Stimulated activated CD4-positive, alpha-beta T cell treated with anti-CD3 and anti-CD28 coated beads, Interleukin-1b, Interleukin-23, amount 100 ng/mL, for 1 hour (primary cell): ENCODE results near the gene GOLGA6C.
"Not testable (repeated sequence)": the region's sequence is repeated elsewhere in the genome, so short reads cannot be mapped to it uniquely, and the experiment has no call there.

ENCODE experiments used
- DNase-seq, 2 donors: peaks; one replicate each; pipeline ENCODE4 v3.0.0-alpha.2; 2020; ENCODE audit warnings: low read depth in 2 of 2

GOLGA6C gene

DNA sequence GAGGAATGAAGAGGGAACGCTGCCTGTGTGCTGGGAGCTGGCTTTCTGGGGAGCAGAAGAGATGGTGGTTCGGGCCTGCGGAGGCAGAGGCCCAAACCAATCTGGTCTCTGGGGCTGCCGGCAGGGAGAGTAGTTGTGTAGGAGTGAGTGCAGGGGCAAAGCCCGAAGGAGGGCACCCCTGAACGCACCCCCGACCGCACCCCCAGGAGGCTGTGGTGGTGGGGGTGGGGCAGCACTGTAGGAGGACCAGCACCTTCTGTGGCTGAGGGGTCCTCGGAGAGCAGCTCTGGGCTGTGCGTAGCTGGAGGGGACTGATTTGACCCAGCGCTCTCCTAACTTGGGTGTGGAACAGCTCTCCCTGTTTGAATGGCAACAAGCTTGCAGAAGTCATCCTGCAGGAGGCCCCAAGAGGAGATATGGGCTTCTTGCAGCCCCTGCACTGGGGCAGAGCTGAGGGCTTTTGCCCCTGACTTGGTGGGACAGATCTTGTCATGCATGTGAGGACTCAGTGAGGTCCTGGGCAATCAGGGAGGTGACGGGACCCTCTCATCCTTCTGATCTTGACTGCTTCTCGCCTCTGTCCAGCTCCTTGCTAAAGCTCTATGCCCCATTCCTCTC lies 30.4 kb upstream of the GOLGA6C start:
- no peak for DNase-seq

DNA sequence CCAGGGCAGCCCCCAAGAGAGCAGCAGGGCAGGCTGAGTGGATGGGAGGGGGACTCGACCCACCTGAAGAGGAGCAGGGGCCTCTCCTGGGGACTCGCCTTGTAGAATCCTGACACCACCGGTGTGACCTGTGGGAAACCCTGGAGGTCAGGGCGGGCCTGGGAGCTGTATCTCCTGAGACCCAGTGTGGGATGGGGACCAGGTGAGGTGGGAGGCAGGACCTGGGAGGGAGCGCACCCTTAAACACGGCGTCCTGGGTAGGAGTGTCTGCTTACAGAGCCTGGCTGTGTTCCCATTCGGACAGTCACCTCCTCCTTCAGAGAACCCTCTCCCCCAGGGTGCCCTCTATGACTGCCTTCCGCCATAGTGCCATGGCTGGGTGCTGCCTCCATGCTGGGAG lies 29.3 kb upstream of the GOLGA6C start:
- no peak for DNase-seq

DNA sequence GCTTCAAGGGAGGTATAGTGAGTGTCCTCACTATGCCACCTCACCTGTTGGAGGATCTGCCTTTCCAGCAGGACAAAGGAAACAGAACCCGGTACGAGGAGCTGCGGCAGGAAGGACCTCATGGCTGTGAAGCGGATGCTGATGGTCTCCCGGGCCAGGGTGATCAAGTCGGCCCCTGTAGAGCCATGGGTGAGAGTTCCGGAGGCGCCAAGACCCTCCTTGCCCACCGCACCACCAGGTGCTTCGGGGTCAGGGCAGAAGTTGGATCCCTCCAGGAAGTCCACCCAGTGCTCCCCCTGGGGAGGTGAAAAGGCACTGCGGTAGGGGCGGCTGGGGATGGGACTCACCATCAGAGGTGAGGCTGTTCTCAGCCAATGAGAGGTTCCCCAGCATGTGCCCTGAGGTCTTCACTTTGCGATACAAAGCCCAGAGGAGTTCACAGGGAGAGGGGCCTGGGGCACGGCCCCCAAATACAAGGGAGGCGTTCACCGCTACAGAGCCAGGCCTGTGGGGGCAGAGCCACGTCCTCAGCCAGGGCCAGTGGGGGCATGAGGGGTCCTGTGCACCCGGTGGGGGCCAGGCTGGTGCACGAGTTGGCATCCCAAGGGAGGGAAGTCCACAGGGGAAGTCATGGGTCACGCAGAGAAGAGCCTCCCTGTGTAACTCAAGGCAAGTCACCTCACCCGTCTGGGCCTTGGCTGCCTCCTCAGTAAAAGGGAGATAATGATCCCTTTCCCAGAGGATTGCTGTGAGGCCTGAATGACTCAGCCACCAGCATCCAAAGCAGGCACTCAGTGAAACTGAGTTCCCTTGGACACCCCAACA lies 28.7 kb upstream of the GOLGA6C start:
- DNase-seq: no peak

DNA sequence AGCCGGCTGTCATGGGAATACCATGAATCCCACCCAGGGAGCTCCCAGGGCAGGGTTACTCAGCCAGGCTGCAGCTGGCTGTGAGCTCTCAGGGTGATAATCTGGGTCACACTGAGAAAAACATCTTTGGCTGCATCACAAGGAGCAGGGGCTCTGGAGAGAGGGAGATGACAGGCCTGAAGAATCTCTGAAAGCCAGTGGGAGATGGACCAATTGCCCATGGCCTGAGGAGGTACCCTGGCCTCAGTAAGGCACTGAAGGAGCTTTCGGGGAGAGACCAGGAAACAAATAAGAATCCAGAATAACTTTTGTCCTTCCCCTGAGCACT lies 28.2 kb upstream of the GOLGA6C start:
- no peak for DNase-seq

DNA sequence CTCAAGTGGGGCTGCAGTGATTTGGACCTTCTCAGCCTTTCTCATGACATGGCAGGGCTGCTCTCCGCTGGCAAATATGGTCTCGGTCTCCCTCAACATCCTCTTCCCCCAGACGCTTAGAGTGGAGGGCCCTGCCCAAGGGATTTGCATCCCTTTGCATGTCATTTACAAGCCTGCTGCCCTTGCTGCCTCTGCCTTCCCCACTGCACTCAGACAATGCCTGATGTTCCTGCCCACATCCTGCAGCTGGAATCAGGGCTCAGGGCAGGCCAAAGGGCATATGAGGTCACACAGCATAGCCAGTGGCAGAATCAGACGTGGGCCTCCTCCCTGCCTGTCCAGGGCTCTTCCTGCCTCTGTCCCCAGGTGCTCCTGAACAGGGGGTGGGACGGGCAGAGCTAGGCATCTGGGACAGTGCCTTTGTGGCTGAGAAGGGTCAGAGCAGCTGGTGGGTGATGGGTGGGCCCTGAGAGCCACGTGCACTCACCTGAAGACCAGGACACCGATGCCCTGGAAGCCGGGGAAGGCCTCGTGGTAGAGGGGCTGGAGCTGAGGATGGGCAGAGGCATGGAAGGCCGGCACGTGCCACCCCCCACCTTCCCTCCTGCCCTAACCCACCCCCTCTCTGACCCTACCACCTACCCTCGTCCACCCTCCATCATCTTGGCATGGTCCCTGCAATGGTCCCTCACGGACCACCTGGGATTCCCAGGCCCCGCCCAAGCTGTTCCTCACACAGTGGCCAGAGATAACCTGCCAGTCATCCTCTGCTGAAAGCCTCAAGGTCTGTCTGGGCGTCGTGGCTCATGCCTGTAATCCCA lies 27.4 kb upstream of the GOLGA6C start:
- DNase-seq: no peak

DNA sequence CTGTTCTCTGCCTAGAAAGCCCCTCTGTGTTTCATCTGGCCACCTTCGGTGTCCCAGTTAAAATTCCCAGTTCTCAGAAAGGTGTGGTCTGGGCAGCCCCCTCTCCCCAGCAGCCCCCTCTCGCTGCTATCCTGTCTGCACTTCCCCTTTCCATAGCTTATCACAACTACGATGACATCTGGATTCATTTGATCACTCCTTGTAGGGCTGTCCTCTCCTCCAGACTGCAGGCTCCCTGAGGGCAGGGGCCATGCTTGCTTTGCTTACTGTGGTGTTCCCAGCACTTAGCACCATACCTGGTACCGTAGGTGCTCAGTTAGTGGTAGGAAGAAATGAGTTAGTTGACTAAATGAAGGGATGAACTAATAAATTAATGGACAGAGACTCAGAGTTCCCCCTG lies 26.3 kb upstream of the GOLGA6C start:
- DNase-seq: no peak

DNA sequence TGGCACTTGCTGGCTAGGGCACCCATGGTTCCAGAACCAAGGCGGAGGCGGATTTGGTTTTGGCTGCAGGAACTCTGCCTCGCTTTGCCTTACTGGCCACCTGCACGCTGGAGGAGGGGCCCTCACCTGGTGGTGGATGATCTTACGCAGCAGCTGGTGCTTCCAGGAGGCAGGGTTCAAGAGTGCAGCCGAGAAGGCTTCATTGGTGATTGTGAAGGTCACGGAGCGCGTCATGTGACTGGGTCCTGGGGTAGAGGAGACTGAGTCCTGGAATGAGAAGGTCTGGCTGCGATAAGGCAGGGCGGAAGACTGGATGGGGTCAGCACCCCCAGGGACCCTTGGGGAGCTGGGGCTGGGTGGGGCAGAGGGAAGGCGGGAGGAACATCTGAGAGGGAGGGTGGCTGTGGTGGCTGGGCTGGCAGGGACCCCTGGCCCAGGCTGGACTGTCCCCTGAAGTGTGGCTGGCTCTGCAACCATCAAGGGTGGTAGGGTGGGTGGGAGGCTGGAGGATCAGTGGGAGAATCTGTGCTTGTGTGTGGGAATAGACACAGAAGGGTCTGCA lies 25.8 kb upstream of the GOLGA6C start:
- no peak for DNase-seq

DNA sequence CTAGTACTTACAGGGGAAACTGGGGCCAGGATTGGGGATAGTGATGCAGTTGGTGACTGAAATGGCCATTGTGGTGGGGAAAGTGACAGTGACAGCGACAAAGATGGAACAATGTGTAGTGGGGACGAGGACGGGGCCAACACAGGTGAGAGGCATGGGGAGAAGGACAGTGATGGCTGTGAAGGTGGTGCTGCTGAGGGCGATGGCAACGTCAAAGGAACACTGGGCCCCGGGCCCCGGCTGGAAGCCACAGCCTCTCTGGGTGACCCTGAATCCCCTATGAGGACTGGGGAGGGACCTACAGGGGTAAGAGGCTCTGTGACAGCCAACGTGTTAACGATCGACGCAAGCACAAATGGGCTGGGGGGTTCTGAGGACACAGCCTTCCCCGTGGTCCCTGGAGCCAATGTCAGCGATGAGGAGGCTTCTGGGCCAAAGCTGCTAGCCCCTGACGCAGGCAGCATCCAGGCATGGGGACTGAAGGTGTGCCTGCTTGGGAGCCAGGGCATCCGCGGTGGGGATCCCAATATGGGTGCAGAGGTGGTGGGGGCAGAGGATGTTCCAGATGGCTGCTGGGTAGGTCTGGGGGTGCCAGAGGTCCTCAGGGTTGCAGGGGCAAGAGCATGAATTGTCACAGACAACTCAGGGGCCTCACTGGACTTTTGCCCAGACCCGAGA lies 25.2 kb upstream of the GOLGA6C start:
- DNase-seq: no peak

DNA sequence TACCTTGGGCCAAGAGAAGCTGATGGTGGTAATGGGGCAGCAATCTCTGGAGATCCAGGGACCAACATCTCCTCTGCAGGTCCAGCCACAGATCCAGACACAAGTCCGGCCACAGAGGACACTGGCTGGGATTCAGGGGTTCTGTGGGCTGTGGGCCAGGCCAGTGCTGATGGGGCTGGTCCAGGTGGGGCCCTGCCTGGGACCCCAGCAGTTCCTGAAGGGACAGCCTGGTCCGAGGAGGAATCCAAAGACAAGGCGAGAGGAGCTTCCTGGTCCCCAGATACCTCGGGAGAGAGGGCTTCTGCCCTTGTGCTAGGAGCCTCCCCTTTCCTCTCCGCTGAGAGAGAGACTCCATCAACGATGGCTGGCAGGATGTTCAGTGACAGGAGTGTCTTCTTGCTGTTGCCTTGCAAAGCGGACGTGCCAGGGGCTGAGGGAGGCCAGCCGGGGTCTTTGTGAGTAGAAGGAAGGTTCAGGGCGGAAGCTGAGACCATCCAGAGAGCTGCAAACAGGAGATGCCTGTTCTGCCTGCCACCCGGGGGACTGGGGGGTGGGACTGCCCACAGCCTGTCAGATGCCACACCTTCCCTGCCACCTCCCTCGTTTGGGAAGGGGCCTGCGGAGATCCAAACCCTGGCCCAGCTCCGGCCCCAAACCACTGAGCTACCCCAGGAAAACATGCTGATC lies 24.5 kb upstream of the GOLGA6C start:
- no peak for DNase-seq

DNA sequence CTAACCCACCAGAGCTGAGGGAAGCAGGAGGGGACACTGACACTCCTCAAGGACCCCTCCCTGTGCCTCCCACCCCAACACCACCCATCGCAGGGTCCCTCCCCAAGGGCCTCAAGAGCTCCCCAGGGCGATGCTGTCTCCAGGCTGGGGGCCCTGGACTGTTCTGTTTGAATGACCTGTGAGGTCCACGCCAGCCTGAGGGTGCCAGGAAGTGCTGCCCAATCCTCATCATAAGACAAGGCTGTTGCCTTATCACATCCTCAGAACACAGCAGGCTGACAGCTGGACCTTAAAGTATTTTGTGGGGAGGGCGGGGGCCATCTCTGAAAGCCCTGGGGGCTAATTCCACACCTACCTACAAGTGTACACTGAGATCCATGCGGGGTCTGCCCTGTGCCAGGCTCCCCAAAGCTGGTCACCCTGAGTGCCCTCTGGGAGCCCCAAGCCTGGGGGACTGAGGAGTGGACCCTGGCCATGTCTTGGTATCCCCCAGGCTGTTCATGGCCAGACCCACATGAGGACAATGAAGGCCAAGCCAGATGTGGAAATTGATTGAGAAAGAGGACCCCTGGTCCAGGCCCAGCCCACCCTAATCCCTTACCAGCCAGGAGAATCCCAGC lies 23.8 kb upstream of the GOLGA6C start:
- no peak for DNase-seq

DNA sequence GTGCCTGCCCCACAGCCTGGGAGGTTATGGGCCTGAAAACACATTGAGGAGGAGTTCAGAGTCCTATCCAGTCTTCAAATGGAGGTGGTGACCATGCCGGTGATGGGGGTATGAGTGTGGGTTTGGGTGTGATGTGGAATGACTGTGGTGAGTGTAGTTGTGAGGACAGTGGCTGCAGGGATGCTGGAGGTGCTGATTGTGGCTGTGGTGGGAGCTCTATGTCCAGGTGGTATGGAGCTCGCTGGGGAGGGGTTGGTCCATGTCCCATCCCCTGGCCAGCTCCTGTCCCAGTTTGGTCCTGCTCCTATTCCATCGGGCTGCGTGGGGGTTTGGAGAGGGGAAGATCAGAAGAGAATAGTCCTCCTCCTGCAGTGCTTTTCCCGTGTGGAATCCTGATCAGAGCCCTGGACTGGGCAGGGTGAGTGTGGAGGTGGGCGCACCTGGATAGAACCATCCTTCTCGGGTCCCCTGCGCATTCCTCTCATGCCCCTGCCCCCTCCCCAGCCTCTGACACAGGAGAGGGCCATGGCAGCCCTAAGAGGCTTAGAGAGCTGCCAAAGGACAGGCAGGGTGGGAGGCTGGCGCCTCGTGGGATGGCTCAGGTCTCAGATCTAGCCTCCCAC lies 23.0 kb upstream of the GOLGA6C start:
- no peak for DNase-seq

DNA sequence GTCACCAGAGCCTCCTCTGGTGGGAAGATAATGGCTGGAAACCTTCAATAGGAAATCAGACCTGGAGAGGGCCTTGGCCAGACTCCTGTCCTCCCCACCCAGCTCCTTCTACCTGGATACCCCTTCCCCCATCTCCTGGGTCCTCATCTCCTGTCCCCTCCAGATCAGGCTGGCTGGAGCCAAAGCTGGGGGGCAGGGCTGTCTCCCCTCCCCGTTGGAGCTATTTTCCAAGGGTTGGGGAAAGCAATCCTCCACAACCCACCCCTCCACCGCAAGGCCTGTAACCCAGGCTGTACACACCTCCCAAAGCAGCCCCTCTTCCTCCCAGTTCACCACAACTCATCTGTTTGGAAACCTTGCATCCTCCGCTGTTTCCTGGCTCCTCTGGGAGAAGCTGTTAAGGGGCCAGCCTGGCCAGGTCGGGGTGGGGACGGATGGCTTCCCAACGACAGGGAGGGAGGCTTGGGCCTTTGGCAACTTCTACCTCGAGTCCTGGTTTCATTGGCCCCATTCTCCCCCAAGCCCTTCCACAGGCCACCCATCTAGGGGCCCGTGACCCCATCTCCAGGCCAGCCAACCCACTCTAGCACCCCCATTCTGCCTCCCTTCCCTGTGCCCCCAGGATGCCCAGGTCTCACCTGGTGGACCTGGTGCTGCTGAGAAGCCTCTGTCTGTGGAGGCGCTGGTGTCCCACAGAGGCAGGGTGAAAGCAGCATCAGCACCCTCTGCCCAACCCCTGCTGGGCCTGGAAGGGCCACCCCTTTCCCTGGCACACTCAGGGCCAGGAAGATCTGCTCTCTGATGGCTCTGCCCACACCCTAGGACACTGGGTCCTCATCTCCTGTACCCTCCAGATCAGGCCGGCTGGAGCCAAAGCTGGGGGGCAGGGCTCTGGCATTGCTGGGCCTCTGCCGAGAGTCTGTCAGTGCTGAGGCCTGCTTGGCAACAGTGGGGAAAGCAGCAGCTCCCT lies 22.1 kb upstream of the GOLGA6C start:
- no peak for DNase-seq

DNA sequence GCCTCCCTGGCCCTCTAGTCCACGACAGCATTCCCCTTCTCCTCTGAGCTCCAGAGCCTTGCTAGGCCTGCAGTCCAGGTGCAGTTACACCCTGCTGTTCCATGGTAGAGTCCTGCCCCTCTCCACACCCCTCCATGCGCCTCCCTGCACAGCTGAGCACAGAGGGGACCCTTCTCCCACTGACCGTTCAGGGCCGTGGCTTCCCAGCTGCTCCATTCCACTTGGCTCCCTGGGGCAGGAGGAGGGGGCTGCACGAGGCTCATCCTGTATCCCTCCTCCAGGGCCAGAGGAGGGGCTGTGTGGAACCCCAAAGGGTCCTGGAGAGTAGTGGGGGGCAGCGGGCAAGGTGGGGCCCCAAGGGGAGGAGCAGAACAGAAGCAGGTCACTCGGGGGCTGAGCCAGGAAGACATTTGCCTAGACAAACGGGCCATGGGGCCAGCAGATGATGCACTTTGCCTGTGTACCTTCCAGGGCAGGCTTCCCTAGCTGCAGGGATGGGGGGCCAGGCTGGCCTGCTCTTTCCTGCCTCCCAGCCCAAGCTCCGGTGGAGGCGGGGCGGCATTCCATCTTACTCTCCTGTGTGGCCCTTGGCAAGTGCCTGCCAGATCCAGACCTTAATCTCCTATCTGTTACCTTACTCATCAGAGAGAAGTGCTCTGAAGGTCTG lies 20.7 kb upstream of the GOLGA6C start:
- no peak for DNase-seq

DNA sequence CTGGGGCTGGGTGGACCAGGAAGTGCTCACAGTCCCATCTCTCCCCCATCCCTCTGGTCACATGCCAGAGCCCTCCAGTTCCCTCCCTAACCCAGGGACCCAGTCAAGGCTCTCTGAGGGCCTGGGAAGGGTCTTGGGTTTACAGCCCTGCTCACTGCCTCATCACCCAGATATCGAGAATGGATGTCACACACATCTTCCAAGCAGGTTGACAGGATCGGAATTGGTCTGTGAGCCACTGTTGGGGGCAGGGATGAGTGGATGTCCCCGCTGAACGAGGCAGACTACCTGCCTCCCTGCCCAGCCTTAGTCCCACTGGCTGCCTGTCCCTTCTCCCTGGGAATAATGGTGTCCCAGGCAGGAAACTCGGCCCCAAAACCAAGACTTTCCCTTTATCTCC lies 20.0 kb upstream of the GOLGA6C start:
- DNase-seq: no peak

DNA sequence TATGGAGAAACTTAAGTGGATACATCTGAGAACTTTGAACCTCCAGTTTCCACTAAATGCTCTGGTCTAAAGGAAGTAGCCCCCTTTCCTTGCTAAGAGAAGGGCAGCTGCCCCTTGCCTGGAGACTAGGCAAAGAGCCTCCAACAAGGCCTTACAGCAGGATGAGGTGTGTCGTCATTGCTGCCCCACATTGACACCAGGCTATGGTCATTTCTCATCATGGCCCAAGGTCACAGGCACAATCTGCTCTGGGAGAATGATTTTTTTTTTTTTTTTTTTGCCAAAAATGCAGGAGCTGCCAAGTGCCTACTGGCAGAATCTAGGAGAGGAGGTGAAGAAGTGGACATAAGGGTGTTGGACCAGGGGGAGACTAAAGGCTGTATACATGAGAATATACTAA lies 12.4 kb upstream of the GOLGA6C start:
- not testable (repeated sequence) for DNase-seq

DNA sequence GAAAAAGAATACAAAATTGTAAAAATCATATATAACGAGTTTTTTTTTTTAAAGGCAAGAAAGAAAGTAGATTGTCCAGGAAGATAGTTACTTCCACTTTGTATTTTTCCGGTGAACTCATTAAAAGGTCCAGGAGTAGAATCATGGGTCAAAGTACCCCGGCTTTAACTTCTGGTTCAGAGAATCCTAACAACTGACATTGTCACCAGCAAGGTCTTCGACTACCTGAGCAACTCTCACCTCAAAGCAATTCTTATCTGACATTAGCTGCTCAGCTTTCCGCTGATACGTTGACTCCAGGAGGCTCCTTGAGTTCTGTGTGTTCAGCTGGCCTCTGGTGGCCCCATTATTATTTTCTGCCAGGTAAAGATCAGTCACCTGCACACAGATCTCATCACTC lies 9.1 kb upstream of the GOLGA6C start:
- not testable (repeated sequence) for DNase-seq

DNA sequence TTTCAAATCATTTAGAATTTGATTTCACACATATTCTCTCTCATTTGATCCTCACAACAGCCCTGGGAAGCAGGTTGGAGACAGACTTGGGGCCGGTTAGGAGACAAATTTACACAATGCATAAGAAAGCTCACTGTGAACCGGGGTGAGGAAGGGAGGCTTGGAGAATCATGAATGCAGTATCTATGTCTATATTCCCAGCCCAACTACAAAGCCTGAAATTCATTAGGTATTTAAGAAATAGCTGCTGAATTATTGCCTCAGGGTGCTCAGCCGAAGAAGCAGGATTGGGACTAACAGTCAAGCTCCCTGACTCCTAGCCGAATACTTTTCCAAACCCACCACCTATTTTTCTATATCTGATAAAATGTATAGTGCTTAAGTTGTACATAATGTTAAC lies 8.4 kb upstream of the GOLGA6C start:
- no peak for DNase-seq

DNA sequence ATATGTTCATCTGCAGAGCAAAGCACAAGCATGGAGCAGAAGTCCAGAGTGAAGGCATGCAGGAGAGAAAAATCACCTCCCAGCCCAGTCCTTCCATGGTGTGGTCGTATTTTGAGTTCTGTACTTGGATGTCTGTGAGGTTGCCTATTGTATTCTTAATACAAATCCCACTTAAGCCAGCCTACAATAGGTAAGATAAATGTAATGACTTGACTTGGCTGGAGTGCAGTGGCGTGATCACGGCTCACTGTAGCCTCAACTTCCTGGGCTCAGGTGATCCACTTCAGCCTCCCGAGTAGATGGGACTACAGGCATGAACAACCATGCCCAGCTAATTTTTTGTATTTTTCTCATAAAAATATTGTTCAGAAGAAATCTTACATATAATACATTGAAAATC lies 6.8 kb upstream of the GOLGA6C start:
- not testable (repeated sequence) for DNase-seq

DNA sequence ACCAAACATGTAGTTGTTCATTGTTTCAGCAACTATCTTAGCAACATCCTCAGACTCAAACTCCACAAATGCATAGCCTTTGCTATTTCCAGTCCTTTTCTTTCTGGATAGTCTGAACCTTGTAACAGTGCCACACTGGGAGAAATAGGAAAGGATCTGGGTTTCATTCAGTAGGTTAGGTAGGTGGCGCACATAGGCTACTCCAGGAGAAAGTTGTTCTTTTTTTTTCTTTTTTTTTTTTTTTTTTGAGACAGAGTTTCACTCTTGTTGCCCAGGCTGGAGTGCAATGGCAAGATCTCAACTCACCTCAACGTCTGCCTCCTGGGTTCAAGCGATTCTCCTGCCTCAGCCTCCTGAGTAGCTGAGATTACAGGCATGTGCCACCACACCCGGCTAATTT lies 5.8 kb upstream of the GOLGA6C start:
- DNase-seq: not testable (repeated sequence)
